NCI-H2227 (cell line): Measurements from ENCODE around the gene TPP2.

Experiments
- DNase-seq: peaks from one replicate; lab custom pipeline; 2025; ENCODE audit not compliant: unreplicated experiment; lab: John Stamatoyannopoulos, UW

Gene TPP2

GRCh38 chr13:102596147-102597028, at the start of gene TPP2:
TPP2 (plus strand) TSS chr13:102596986; CDS start chr13:102597039, 53 bp downstream.
- DNase-seq: peak; percentile 96

GRCh38 chr13:102548811-102549210, 48.0 kb upstream of the TPP2 start:
- no peak for DNase-seq

GRCh38 chr13:102550507-102550906, 46.3 kb upstream of the TPP2 start:
- DNase-seq: no peak

GRCh38 chr13:102555914-102556553, 40.8 kb upstream of the TPP2 start:
- peak; percentile 24 for DNase-seq

GRCh38 chr13:102556806-102557205, 40.0 kb upstream of the TPP2 start:
- no peak for DNase-seq

- peak; percentile 16 for DNase-seq
Measured at GRCh38 chr13:102558029-102558428, 38.8 kb upstream of the TPP2 start.

- no peak for DNase-seq
Measured at GRCh38 chr13:102561933-102562332, 34.9 kb upstream of the TPP2 start.

- no peak for DNase-seq
Measured at GRCh38 chr13:102563267-102563666, 33.5 kb upstream of the TPP2 start.

GRCh38 chr13:102564564-102564963, 32.2 kb upstream of the TPP2 start:
- no peak for DNase-seq

GRCh38 chr13:102566513-102566912, 30.3 kb upstream of the TPP2 start:
- DNase-seq: no peak

GRCh38 chr13:102567857-102568256, 28.9 kb upstream of the TPP2 start:
- DNase-seq: no peak

- no peak for DNase-seq
Measured at GRCh38 chr13:102569488-102569887, 27.3 kb upstream of the TPP2 start.

GRCh38 chr13:102571075-102571474, 25.7 kb upstream of the TPP2 start:
- peak; percentile 24 for DNase-seq

GRCh38 chr13:102572323-102572722, 24.5 kb upstream of the TPP2 start:
- DNase-seq: no peak

- DNase-seq: peak; percentile 60
Measured at GRCh38 chr13:102580552-102581169, 16.1 kb upstream of the TPP2 start.

- DNase-seq: no peak
Measured at GRCh38 chr13:102582256-102582655, 14.5 kb upstream of the TPP2 start.

GRCh38 chr13:102584434-102584833, 12.4 kb upstream of the TPP2 start:
- no peak for DNase-seq

GRCh38 chr13:102586615-102587014, 10.2 kb upstream of the TPP2 start:
- no peak for DNase-seq

GRCh38 chr13:102587916-102588315, 8.9 kb upstream of the TPP2 start:
- DNase-seq: no peak

- no peak for DNase-seq
Measured at GRCh38 chr13:102589301-102589822, 7.4 kb upstream of the TPP2 start.

GRCh38 chr13:102591988-102592781, 4.6 kb upstream of the TPP2 start:
- DNase-seq: peak; percentile 76
